Suprapubic skin (tissue), 4 donors: ENCODE data around the gene CD2BP2. TPM values are rescaled to one million over a fixed set of nuclear protein-coding genes. Genes with fewer than 3 reads are reported as not detected.

ENCODE experiments used
- DNase-seq, 2 donors: peaks; one replicate each; pipeline ENCODE4 v3.0.0-alpha.2; 2019; ENCODE audit warnings: low spot score in 2 of 2
- H3K27ac ChIP-seq: fragments of 200-600 bp; sonication (generic); one replicate; pipeline ENCODE4 v1.5.1; 2019
- H3K27me3 ChIP-seq: fragments of 200-600 bp; sonication (generic); one replicate; pipeline ENCODE4 v1.5.1; 2019
- H3K36me3 ChIP-seq: fragments of 200-600 bp; sonication (generic); one replicate; pipeline ENCODE4 v1.5.1; 2019
- H3K4me1 ChIP-seq: fragments of 200-600 bp; sonication (generic); one replicate; pipeline ENCODE4 v1.5.1; 2019
- H3K4me3 ChIP-seq: fragments of 200-600 bp; sonication (generic); one replicate; pipeline ENCODE4 v1.5.1; 2019; ENCODE audit warnings: mild to moderate bottlenecking
- H3K9me3 ChIP-seq: fragments of 200-600 bp; sonication (generic); one replicate; pipeline ENCODE4 v1.5.1; 2019
- EP300 ChIP-seq: sonication (generic); formaldehyde crosslinking; IDR thresholded peaks from one replicate; pipeline ENCODE4 v1.6.1; 2017; ENCODE audit warnings: antibody characterized with exemption
- POLR2A ChIP-seq, 2 donors: fragments of 450-650 bp; IDR thresholded peaks; one replicate each; pipeline ENCODE4 v1.6.1; 2017; ENCODE audit warnings: antibody characterized with exemption in 2 of 2, mild to moderate bottlenecking in 2 of 2, moderate library complexity in 2 of 2
- POLR2AphosphoS5 ChIP-seq, 3 donors: sonication (generic); formaldehyde crosslinking; IDR thresholded peaks; one replicate each; pipeline ENCODE4 v1.6.1; 2017; ENCODE audit warnings: antibody characterized with exemption in 3 of 3
- WGBS: methylation state at CpG from one replicate; pipeline ENCODE4 v1.1.5; 2018; 5-methylcytosine and 5-hydroxymethylcytosine counted together
- total RNA-seq, 4 donors: library from RNA; depleted of rRNA; stranded (reverse); fragments of >200 nt; gene quantifications; one replicate each; pipeline ENCODE4 v1.1.0, GENCODE V29; 2016
- TF ChIP-seq, protein P1 (sequence below), 2 donors: fragments of 200-600 bp in 1 of 2; fragments of 450-650 bp in 1 of 2; sonication (generic) in 1 of 2; IDR thresholded peaks; one replicate each; pipeline ENCODE4 v1.5.1; 2016 to 2019; ENCODE audit warnings: antibody characterized with exemption in 2 of 2, mild to moderate bottlenecking in 1 of 2, moderate library complexity in 1 of 2

The CD2BP2 gene
- total RNA-seq, 4 donors from 2014 or later, result 21.6 to 34.9 (median 27.7) TPM

GRCh38 chr16:30358990-30359870 lies 4.1 kb upstream of the CD2BP2 start:
- H3K36me3 ChIP-seq, result peaks cover 70% of the 10 kb centered on the region
- DNase-seq, result no peak
- 84% methylated on average over 24 of the region's 28 CpGs for WGBS

GRCh38 chr16:30358577-30358936 lies 3.4 kb upstream of the CD2BP2 start:
- H3K27me3 ChIP-seq, result no peaks in the 10 kb centered on the region
- peaks cover 33% of the 10 kb centered on the region for H3K4me1 ChIP-seq
- WGBS, result 71% methylated on average over 5 of the region's 9 CpGs
- H3K9me3 ChIP-seq, result no peaks in the 10 kb centered on the region
- peaks cover 64% of the 10 kb centered on the region for H3K36me3 ChIP-seq
- H3K4me3 ChIP-seq, result no peak overlapping the region
- no peak for DNase-seq
- H3K27ac ChIP-seq, result no peak overlapping the region
- TF ChIP-seq EP300 (no peak), POLR2AphosphoS5 (IDR thresholded peaks at IDR 0.05) (no peak), POLR2A (IDR thresholded peaks at IDR 0.05) (no peak)
- TF ChIP-seq, protein P1, sequence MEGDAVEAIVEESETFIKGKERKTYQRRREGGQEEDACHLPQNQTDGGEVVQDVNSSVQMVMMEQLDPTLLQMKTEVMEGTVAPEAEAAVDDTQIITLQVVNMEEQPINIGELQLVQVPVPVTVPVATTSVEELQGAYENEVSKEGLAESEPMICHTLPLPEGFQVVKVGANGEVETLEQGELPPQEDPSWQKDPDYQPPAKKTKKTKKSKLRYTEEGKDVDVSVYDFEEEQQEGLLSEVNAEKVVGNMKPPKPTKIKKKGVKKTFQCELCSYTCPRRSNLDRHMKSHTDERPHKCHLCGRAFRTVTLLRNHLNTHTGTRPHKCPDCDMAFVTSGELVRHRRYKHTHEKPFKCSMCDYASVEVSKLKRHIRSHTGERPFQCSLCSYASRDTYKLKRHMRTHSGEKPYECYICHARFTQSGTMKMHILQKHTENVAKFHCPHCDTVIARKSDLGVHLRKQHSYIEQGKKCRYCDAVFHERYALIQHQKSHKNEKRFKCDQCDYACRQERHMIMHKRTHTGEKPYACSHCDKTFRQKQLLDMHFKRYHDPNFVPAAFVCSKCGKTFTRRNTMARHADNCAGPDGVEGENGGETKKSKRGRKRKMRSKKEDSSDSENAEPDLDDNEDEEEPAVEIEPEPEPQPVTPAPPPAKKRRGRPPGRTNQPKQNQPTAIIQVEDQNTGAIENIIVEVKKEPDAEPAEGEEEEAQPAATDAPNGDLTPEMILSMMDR (IDR thresholded peaks at IDR 0.05), result no peak

More at GRCh38 chr16:30358990-30359870, 4.1 kb upstream of the CD2BP2 start:
- Histone ChIP-seq H3K4me1 (peaks cover 26% of the 10 kb centered on the region), H3K9me3 (no peaks in the 10 kb centered on the region), H3K4me3 (no peak overlapping the region), H3K27ac (no peak overlapping the region), H3K27me3 (no peaks in the 10 kb centered on the region)
- TF ChIP-seq POLR2A (IDR thresholded peaks at IDR 0.05) (no peak), EP300 (no peak), POLR2AphosphoS5 (IDR thresholded peaks at IDR 0.05) (no peak)
- TF ChIP-seq, protein P1 (IDR thresholded peaks at IDR 0.05), result no peak

DNA sequence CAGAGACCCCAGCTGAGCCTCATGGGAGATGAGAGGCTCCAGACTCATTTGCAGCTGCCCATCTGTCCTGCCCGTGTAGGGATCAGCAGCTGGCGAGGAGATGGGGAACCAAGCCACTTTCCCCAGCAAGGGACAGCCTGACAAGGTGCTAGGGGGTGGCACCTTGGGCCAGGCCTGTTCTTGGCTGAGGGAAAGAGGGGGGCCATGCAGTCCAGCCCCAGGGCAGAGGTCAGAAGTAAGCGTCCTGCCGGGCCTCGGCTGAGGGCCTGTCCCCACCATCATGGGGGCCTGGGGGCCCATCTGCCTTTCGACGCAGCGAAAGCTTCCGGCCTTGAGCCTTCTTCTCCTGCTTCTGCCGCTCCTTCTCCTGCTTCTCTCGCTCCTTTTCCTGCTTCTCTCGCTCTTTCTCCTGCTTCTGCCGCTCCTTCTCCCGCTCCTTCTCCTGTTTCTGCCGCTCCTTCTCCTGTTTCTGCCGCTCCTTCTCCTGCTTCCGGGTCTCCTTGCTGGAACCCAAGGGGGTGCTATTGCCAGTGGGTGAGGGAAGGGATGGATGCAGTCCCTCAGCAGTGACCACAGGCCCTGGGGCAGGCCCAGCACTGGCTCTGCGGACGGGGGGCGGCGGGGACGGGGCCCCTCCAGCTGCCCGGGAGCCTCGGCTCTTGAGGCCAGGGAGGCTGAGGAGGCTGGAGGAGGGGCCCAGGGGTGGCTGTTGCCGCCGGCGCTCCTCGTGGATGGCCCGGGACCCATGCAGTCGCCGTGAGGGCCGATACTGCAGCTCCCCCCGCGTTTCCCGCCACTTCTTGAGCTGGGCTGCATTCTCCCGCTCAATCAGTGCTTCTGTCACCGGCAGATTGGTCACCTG lies 2.8 kb upstream of the CD2BP2 start:
- no peak overlapping the region for H3K27ac ChIP-seq
- peaks cover 63% of the 10 kb centered on the region for H3K36me3 ChIP-seq

GRCh38 chr16:30357085-30357714 lies 2.1 kb upstream of the CD2BP2 start:
- no peak for TF ChIP-seq POLR2A (IDR thresholded peaks at IDR 0.05)
- no peak for TF ChIP-seq EP300
- no peak for TF ChIP-seq POLR2AphosphoS5 (IDR thresholded peaks at IDR 0.05)
- TF ChIP-seq, protein P1 (IDR thresholded peaks at IDR 0.05), result no peak
- WGBS, result 77% methylated on average over 5 of the region's 5 CpGs
- DNase-seq, result no peak
- H3K27me3 ChIP-seq, result no peaks in the 10 kb centered on the region
- H3K4me1 ChIP-seq, result peaks cover 46% of the 10 kb centered on the region
- H3K36me3 ChIP-seq, result peaks cover 62% of the 10 kb centered on the region
- H3K4me3 ChIP-seq, result no peak overlapping the region
- no peak overlapping the region for H3K27ac ChIP-seq
- H3K9me3 ChIP-seq, result no peaks in the 10 kb centered on the region

More for the DNA sequence above, 2.8 kb upstream of the CD2BP2 start:
- no peak overlapping the region for H3K4me3 ChIP-seq
- DNase-seq, result no peak
- H3K4me1 ChIP-seq, result peaks cover 39% of the 10 kb centered on the region
- TF ChIP-seq, protein P1 (IDR thresholded peaks at IDR 0.05), result no peak
- TF ChIP-seq EP300 (no peak), POLR2A (IDR thresholded peaks at IDR 0.05) (no peak), POLR2AphosphoS5 (IDR thresholded peaks at IDR 0.05) (no peak)
- no peaks in the 10 kb centered on the region for H3K27me3 ChIP-seq
- no peaks in the 10 kb centered on the region for H3K9me3 ChIP-seq
- 88% methylated on average over 18 of the region's 37 CpGs for WGBS
